Lower leg skin (tissue), 3 donors: Measurements from ENCODE around the gene AKR1C8.

Experiments used
- POLR2A ChIP-seq, 2 donors: fragments of 450-650 bp; IDR thresholded peaks; one replicate each; pipeline ENCODE4 v1.6.1; 2016 to 2017; ENCODE audit warnings: antibody characterized with exemption in 2 of 2, mild to moderate bottlenecking in 1 of 2, moderate library complexity in 1 of 2
- TF ChIP-seq, protein P1 (sequence below), 3 donors: fragments of 450-650 bp; IDR thresholded peaks; one replicate each; pipeline ENCODE4 v1.5.1; 2016; ENCODE audit warnings: antibody characterized with exemption in 3 of 3, mild to moderate bottlenecking in 3 of 3, moderate library complexity in 2 of 3

GRCh38 chr10:5199398-5199797 is 14.4 kb upstream of the AKR1C8 start:
- TF ChIP-seq, protein P1, sequence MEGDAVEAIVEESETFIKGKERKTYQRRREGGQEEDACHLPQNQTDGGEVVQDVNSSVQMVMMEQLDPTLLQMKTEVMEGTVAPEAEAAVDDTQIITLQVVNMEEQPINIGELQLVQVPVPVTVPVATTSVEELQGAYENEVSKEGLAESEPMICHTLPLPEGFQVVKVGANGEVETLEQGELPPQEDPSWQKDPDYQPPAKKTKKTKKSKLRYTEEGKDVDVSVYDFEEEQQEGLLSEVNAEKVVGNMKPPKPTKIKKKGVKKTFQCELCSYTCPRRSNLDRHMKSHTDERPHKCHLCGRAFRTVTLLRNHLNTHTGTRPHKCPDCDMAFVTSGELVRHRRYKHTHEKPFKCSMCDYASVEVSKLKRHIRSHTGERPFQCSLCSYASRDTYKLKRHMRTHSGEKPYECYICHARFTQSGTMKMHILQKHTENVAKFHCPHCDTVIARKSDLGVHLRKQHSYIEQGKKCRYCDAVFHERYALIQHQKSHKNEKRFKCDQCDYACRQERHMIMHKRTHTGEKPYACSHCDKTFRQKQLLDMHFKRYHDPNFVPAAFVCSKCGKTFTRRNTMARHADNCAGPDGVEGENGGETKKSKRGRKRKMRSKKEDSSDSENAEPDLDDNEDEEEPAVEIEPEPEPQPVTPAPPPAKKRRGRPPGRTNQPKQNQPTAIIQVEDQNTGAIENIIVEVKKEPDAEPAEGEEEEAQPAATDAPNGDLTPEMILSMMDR (IDR thresholded peaks at IDR 0.05): no peak
- TF ChIP-seq POLR2A (IDR thresholded peaks at IDR 0.05): no peak
